ENCODE measurements around the gene USP46. TPM values are rescaled to one million over a fixed set of nuclear protein-coding genes. Genes with fewer than 3 reads are reported as not detected.

USP46 gene
- total RNA-seq, 1 experiment from 2014 or later: 15.5 TPM

DNA sequence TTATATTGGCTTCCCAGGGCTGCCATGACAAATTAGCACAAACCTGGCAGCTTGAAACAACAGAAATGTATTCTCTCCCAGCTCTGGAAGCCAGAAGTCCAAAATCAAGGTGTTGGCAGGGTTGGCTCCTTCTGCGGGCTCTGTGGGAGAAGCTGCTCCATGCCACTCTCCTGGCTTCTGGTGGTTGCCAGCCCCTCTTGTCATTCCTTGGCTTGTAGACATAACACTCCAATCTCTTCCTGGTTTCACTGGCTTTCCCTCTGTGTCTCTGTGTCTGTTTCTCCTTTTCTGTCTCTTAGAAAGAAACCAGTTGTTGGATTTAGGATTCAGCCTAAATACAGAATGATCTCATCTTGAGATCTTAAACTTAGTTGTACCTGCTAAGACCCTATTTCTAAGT lies 85.5 kb downstream of the USP46 start:
- no peak for TF ChIP-seq SIN3A (IDR thresholded peaks at IDR 0.05; ENCODE audit: borderline replicate concordance, insufficient read depth, low read depth, low read length)
- TF ChIP-seq, protein P1, sequence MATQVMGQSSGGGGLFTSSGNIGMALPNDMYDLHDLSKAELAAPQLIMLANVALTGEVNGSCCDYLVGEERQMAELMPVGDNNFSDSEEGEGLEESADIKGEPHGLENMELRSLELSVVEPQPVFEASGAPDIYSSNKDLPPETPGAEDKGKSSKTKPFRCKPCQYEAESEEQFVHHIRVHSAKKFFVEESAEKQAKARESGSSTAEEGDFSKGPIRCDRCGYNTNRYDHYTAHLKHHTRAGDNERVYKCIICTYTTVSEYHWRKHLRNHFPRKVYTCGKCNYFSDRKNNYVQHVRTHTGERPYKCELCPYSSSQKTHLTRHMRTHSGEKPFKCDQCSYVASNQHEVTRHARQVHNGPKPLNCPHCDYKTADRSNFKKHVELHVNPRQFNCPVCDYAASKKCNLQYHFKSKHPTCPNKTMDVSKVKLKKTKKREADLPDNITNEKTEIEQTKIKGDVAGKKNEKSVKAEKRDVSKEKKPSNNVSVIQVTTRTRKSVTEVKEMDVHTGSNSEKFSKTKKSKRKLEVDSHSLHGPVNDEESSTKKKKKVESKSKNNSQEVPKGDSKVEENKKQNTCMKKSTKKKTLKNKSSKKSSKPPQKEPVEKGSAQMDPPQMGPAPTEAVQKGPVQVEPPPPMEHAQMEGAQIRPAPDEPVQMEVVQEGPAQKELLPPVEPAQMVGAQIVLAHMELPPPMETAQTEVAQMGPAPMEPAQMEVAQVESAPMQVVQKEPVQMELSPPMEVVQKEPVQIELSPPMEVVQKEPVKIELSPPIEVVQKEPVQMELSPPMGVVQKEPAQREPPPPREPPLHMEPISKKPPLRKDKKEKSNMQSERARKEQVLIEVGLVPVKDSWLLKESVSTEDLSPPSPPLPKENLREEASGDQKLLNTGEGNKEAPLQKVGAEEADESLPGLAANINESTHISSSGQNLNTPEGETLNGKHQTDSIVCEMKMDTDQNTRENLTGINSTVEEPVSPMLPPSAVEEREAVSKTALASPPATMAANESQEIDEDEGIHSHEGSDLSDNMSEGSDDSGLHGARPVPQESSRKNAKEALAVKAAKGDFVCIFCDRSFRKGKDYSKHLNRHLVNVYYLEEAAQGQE (IDR thresholded peaks at IDR 0.05; ENCODE audit: insufficient read depth in 1 of 2, low read depth in 2 of 2, low read length in 1 of 2): no peak
- TF ChIP-seq POLR2AphosphoS5 (IDR thresholded peaks at IDR 0.05; ENCODE audit: low read depth, low read length): no peak
- TF ChIP-seq, protein P2, sequence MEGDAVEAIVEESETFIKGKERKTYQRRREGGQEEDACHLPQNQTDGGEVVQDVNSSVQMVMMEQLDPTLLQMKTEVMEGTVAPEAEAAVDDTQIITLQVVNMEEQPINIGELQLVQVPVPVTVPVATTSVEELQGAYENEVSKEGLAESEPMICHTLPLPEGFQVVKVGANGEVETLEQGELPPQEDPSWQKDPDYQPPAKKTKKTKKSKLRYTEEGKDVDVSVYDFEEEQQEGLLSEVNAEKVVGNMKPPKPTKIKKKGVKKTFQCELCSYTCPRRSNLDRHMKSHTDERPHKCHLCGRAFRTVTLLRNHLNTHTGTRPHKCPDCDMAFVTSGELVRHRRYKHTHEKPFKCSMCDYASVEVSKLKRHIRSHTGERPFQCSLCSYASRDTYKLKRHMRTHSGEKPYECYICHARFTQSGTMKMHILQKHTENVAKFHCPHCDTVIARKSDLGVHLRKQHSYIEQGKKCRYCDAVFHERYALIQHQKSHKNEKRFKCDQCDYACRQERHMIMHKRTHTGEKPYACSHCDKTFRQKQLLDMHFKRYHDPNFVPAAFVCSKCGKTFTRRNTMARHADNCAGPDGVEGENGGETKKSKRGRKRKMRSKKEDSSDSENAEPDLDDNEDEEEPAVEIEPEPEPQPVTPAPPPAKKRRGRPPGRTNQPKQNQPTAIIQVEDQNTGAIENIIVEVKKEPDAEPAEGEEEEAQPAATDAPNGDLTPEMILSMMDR (IDR thresholded peaks at IDR 0.05): no peak
- H3K4me3 ChIP-seq (ENCODE audit: low read depth in 2 of 2, low read length in 2 of 2): no peak overlapping the region
- intact Hi-C loops (cut with micrococcal nuclease; ENCODE audit: unreplicated experiment): no loop called here
- H3K36me3 ChIP-seq (ENCODE audit: control insufficient read depth, insufficient read depth, low read length): no peaks in the 10 kb centered on the region
- peaks cover 2% of the 10 kb centered on the region; the same call in 1 of the 2 replicates for H3K27me3 ChIP-seq (ENCODE audit: control insufficient read depth, insufficient read depth, low read length)
- DNase-seq (ENCODE audit: low read depth, low spot score) (no peak), ATAC-seq (no peak)
- no peaks in the 10 kb centered on the region for H3K4me1 ChIP-seq (ENCODE audit: control insufficient read depth, insufficient read depth, low read length)
- no TSS peak for BruUV-seq (replicated peaks)
- no peaks in the 10 kb centered on the region for H3K9me3 ChIP-seq (ENCODE audit: control insufficient read depth, insufficient read depth, low read depth, low read length)
- ChIA-PET CTCF (no interaction called here), POLR2A (no interaction called here)
- H3K27ac ChIP-seq (ENCODE audit: low read length): no peak overlapping the region
- in situ Hi-C loops (cut with HindIII; ENCODE audit: low pct_unique_long_range_greater_than_20kb, low sequenced_read_pairs): no loop called here

GRCh38 chr4:52572936-52573485 lies 86.1 kb downstream of the USP46 start:
- DNase-seq (ENCODE audit: low read depth, low spot score): no peak

More at GRCh38 chr4:52572936-52573485, 86.1 kb downstream of the USP46 start:
- ChIA-PET CTCF (no interaction called here), POLR2A (no interaction called here)
- Histone ChIP-seq H3K4me1 (ENCODE audit: control insufficient read depth, insufficient read depth, low read length) (no peaks in the 10 kb centered on the region), H3K4me3 (ENCODE audit: low read depth in 2 of 2, low read length in 2 of 2) (no peak overlapping the region), H3K27me3 (ENCODE audit: control insufficient read depth, insufficient read depth, low read length) (peaks cover 2% of the 10 kb centered on the region; the same call in 1 of the 2 replicates), H3K9me3 (ENCODE audit: control insufficient read depth, insufficient read depth, low read depth, low read length) (no peaks in the 10 kb centered on the region), H3K36me3 (ENCODE audit: control insufficient read depth, insufficient read depth, low read length) (no peaks in the 10 kb centered on the region), H3K27ac (ENCODE audit: low read length) (no peak overlapping the region)
- no peak for TF ChIP-seq POLR2AphosphoS5 (IDR thresholded peaks at IDR 0.05; ENCODE audit: low read depth, low read length)
- TF ChIP-seq, protein P2 (IDR thresholded peaks at IDR 0.05): no peak
- no peak for TF ChIP-seq SIN3A (IDR thresholded peaks at IDR 0.05; ENCODE audit: borderline replicate concordance, insufficient read depth, low read depth, low read length)
- TF ChIP-seq, protein P1 (IDR thresholded peaks at IDR 0.05; ENCODE audit: insufficient read depth in 1 of 2, low read depth in 2 of 2, low read length in 1 of 2): no peak
- in situ Hi-C loops (cut with HindIII; ENCODE audit: low pct_unique_long_range_greater_than_20kb, low sequenced_read_pairs) (no loop called here), intact Hi-C loops (cut with micrococcal nuclease; ENCODE audit: unreplicated experiment) (no loop called here)
- no peak for ATAC-seq
- BruUV-seq (replicated peaks): no TSS peak
